ENCODE results near the gene SET. TPM values are rescaled to one million over a fixed set of nuclear protein-coding genes. Genes with fewer than 3 reads are reported as not detected.

SET gene
- total and polyA plus RNA-seq, 2 of the 13 experiments (the other 11 are each of a cell fraction or from before 2014, with no cell fraction given) = 94.2 to 611 TPM

- TF ChIP-seq MLXIP (CRISPR knock-in tag; IDR thresholded peaks at IDR 0.05; ENCODE audit: borderline replicate concordance) = no peak
- TF ChIP-seq POGZ (CRISPR knock-in tag; IDR thresholded peaks at IDR 0.05) = peak; percentile 42; the same call in 1 of the 2 replicates
- TF ChIP-seq ZBTB43 (CRISPR knock-in tag; conservative IDR thresholded peaks at IDR 0.05) = peak; percentile 38; the same call in 1 of the 2 replicates
- TF ChIP-seq NKX3-1 (CRISPR knock-in tag; IDR thresholded peaks at IDR 0.05) = peak; percentile 61; the same call in 1 of the 2 replicates
- peak; percentile 32 for TF ChIP-seq ZNF274 (CRISPR knock-in tag; IDR thresholded peaks at IDR 0.05)
- peak; percentile 70; the same call in 1 of the 2 replicates for TF ChIP-seq ZNF670 (CRISPR knock-in tag; IDR thresholded peaks at IDR 0.05; ENCODE audit: borderline replicate concordance)
- peak; percentile 34 for TF ChIP-seq PATZ1 (CRISPR knock-in tag; IDR thresholded peaks at IDR 0.05)
- TF ChIP-seq HINFP (CRISPR knock-in tag; IDR thresholded peaks at IDR 0.05; ENCODE audit: low read depth) = peak; percentile 95
- TF ChIP-seq KDM2A (CRISPR knock-in tag; IDR thresholded peaks at IDR 0.05; ENCODE audit: borderline replicate concordance, low read depth) = peak; percentile 89
- peak; percentile 40 for TF ChIP-seq FOXA3 (CRISPR knock-in tag; IDR thresholded peaks at IDR 0.05)
- TF ChIP-seq ZNF350 (CRISPR knock-in tag; IDR thresholded peaks at IDR 0.05; ENCODE audit: borderline replicate concordance, low read depth) = peak; percentile 76
- no peak for TF ChIP-seq CEBPB (IDR thresholded peaks at IDR 0.05; ENCODE audit: borderline replicate concordance, low read depth, low read length)
- no peak for TF ChIP-seq ZC3H4 (CRISPR knock-in tag; IDR thresholded peaks at IDR 0.05; ENCODE audit: borderline replicate concordance)
- no peak for TF ChIP-seq ZNF530 (CRISPR knock-in tag; IDR thresholded peaks at IDR 0.05; ENCODE audit: low read depth)
- peak; percentile 84 for TF ChIP-seq IKZF5 (CRISPR knock-in tag; IDR thresholded peaks at IDR 0.05)
- TF ChIP-seq ZNF124 (CRISPR knock-in tag; IDR thresholded peaks at IDR 0.05) = peak; percentile 57; the same call in 1 of the 2 replicates
- no peak for TF ChIP-seq ZNF512 (CRISPR knock-in tag; IDR thresholded peaks at IDR 0.05)
These were observed 32.3 kb upstream of the SET start, which contains the start of gene DYNC2I2 (continued) for GRCh38 chr9:128656416-128657343.
